ENCODE results near the gene RFFL. TPM values are rescaled to one million over a fixed set of nuclear protein-coding genes. Genes with fewer than 3 reads are reported as not detected.
A peak's percentile ranks its signal among the peaks of the same experiment; 100 is the strongest.
"Not testable (repeated sequence)": the region's sequence is repeated elsewhere in the genome, so short reads cannot be mapped to it uniquely, and the experiment has no call there.

Gene RFFL
- total RNA-seq, 1 donor from 2014 or later: 34.1 TPM

DNA sequence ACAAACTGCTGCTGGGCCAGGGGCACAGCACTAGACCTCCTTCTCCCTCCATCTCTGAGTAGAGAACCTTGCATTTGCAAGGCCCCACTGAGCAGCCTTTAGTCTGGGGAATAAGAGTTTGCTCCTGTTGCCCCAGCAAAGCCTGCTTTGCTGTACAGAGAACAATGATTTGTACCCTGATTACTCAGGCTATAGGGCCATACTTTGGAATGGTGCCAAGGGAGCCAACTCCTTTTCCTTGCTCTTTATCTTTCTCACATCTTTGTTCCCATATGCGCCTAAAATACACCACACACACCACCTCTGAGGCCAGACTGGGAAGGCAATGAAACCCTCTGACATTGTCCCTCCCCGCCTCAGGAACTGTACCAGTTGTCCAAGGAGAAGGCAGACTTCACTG is 62.0 kb downstream of the RFFL start:
- Mint-ChIP-seq H3K27me3 (no peaks in the 10 kb centered on the region), H3K4me3 (no peak overlapping the region), H3K27ac (no peak overlapping the region), H3K4me1 (peaks cover 4% of the 10 kb centered on the region), H3K36me3 (ENCODE audit: low read depth) (peaks cover 67% of the 10 kb centered on the region), H3K9me3 (no peaks in the 10 kb centered on the region)
- ATAC-seq (ENCODE audit: low read depth) (no peak), DNase-seq (no peak)
- ChIA-PET CTCF (interaction anchor here (1.9 kb wide), 1 partner anchor 118 kb away, joined by 5 read pairs; the partner anchor contains the start of gene RAD51D), POLR2A (no interaction called here)
- TF ChIP-seq, protein P1, sequence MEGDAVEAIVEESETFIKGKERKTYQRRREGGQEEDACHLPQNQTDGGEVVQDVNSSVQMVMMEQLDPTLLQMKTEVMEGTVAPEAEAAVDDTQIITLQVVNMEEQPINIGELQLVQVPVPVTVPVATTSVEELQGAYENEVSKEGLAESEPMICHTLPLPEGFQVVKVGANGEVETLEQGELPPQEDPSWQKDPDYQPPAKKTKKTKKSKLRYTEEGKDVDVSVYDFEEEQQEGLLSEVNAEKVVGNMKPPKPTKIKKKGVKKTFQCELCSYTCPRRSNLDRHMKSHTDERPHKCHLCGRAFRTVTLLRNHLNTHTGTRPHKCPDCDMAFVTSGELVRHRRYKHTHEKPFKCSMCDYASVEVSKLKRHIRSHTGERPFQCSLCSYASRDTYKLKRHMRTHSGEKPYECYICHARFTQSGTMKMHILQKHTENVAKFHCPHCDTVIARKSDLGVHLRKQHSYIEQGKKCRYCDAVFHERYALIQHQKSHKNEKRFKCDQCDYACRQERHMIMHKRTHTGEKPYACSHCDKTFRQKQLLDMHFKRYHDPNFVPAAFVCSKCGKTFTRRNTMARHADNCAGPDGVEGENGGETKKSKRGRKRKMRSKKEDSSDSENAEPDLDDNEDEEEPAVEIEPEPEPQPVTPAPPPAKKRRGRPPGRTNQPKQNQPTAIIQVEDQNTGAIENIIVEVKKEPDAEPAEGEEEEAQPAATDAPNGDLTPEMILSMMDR (IDR thresholded peaks at IDR 0.05): no peak
- intact Hi-C loops (cut with micrococcal nuclease): no loop called here

DNA sequence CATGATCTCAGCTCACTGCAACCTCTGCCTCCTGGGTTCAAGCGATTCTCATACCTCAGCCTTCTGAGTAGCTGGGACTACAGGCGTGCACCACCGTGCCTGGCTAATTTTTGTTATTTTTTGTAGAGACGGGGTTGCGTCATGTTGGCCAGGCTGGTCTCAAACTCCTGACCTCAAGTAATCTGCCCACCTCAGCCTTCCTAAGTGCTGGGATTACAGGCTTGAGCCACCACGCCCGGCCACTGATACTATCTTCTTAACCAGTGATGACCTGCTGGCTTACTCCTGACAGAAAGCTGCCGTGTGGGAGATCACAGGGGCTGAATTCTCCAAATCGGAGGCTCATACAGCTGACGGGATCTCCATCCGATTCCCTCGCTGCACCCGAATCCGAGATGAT is 62.5 kb downstream of the RFFL start:
- H3K9me3 Mint-ChIP-seq; H3K27ac Mint-ChIP-seq; H3K4me1 Mint-ChIP-seq; H3K4me3 Mint-ChIP-seq; H3K27me3 Mint-ChIP-seq; DNase-seq; ATAC-seq (ENCODE audit: low read depth); intact Hi-C loops (cut with micrococcal nuclease): not testable (repeated sequence)
- H3K36me3 Mint-ChIP-seq (ENCODE audit: low read depth): peaks cover 72% of the 10 kb centered on the region
- ChIA-PET POLR2A (interaction anchor here (0.6 kb wide), 1 partner anchor 40 kb away, joined by 3 read pairs; the partner anchor contains the start of gene CCT6B), CTCF (interaction anchor here (0.9 to 2.5 kb wide), 2 partner anchors 89 to 121 kb away, joined by 4 to 16 read pairs; partner anchors contain the start of gene FNDC8)

DNA sequence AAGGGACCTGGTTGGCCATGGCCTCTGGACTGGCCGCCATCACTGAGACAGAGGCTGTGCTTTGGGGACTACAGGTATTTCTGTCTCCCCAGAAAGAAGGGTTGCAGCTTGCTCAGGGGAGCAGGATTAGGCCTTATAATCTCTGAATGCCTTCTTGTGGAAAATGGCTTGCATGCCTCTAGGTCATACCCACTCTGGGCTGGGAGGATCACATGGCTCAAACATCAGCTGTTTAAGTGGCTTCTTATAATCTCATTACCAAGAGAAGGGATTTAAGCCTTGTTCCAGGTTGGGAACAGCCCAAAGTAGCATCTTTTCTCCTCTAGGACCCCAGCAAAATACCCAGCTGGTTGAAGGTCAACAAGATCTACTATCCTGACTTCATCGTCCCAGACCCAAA is 64.1 kb downstream of the RFFL start:
- Mint-ChIP-seq H3K27ac (no peak overlapping the region), H3K36me3 (ENCODE audit: low read depth) (peaks cover 77% of the 10 kb centered on the region), H3K4me1 (peaks cover 4% of the 10 kb centered on the region), H3K4me3 (no peak overlapping the region), H3K9me3 (no peaks in the 10 kb centered on the region), H3K27me3 (no peaks in the 10 kb centered on the region)
- ATAC-seq (ENCODE audit: low read depth) (no peak), DNase-seq (no peak)
- TF ChIP-seq, protein P1 (IDR thresholded peaks at IDR 0.05): no peak
- intact Hi-C loops (cut with micrococcal nuclease): loop anchor here (2.0 to 5.0 kb wide), 3 partner anchors 48 to 541 kb away; no protein-coding TSS in a partner anchor
- POLR2A ChIA-PET: interaction anchor here (0.8 to 1.7 kb wide), 3 partner anchors 64 to 94 kb away, joined by 3 to 6 read pairs (median 3); partner anchors contain the start of gene RFFL
- CTCF ChIA-PET: interaction anchor here (0.9 to 4.5 kb wide), 7 partner anchors 23 to 120 kb away, joined by 3 to 53 read pairs (median 5); partner anchors contain the start of genes RAD51D and RFFL

- Mint-ChIP-seq H3K36me3 (ENCODE audit: low read depth) (peaks cover 77% of the 10 kb centered on the region), H3K4me1 (peaks cover 4% of the 10 kb centered on the region), H3K27ac (peak overlapping the region; percentile 66), H3K9me3 (no peaks in the 10 kb centered on the region), H3K4me3 (no peak overlapping the region), H3K27me3 (no peaks in the 10 kb centered on the region)
- ChIA-PET POLR2A (interaction anchor here (0.7 to 1.2 kb wide), 2 partner anchors 121 to 122 kb away, joined by 3 read pairs; partner anchors contain the start of gene RAD51D), CTCF (interaction anchor here (0.9 to 4.5 kb wide), 6 partner anchors 17 to 124 kb away, joined by 3 to 53 read pairs (median 4); partner anchors contain the start of genes RAD51D and RFFL)
- TF ChIP-seq, protein P1 (IDR thresholded peaks at IDR 0.05): no peak
- ATAC-seq (ENCODE audit: low read depth) (peak; percentile 100), DNase-seq (peak; percentile 65)
- intact Hi-C loops (cut with micrococcal nuclease): loop anchor here (1.0 to 5.0 kb wide), 6 partner anchors 49 to 543 kb away; partner anchors contain the start of genes NLE1 and RAD51D
These were observed 65.3 kb downstream of the RFFL start for GRCh38 chr17:34998205-34998604.

DNA sequence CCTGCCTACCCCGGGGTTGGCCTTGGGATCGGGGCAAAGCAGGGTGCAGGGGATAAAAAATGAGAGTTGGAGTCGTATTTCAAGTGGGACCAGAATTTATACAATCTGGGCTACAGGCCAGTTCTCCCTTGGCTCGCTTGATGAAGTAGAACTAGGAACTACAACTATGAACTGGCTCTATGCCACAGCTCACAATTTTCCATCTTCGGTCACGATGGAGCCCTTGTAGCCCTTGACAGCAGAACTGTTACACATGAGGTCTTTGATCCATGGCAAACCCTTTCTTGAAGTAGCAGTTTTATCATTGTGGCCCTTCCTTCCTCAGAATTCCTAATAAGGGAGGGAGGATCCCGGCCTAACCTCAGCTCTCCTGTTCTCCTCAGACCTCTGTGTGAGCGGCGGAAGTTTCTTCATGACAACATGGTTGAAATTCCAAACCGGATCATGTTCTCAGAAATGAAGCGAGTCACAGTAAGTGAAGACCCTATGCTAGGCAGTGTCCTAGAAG is 66.1 kb downstream of the RFFL start:
- no peak overlapping the region for H3K27ac Mint-ChIP-seq
- ATAC-seq (ENCODE audit: low read depth): no peak
- peaks cover 79% of the 10 kb centered on the region for H3K36me3 Mint-ChIP-seq (ENCODE audit: low read depth)

More for the DNA sequence above, 66.1 kb downstream of the RFFL start:
- Mint-ChIP-seq H3K9me3 (no peaks in the 10 kb centered on the region), H3K27me3 (no peaks in the 10 kb centered on the region), H3K4me3 (no peak overlapping the region), H3K4me1 (peaks cover 4% of the 10 kb centered on the region)
- DNase-seq: no peak
- TF ChIP-seq, protein P1 (IDR thresholded peaks at IDR 0.05): no peak
- ChIA-PET CTCF (interaction anchor here (0.8 to 4.5 kb wide), 6 partner anchors 11 to 122 kb away, joined by 3 to 53 read pairs (median 4); partner anchors contain the start of gene RAD51D), POLR2A (no interaction called here)
- intact Hi-C loops (cut with micrococcal nuclease): loop anchor here (5.0 kb wide), 2 partner anchors 50 to 455 kb away; no protein-coding TSS in a partner anchor
